D721Med (cell line): ENCODE results near the gene XRCC3.

Experiments used
- DNase-seq: peaks from one replicate; pipeline ENCODE4 v3.0.0; 2011; ENCODE audit warnings: low spot score; ENCODE audit not compliant: insufficient read length
- FAIRE-seq: peaks from 2 replicates; lab custom pipeline; 2011; peaks lifted over from hg19 to GRCh38; lab: Jason Lieb, UNC
- CTCF ChIP-seq: IDR thresholded peaks from 2 replicates; pipeline ENCODE4 v1.5.1; 2012; ENCODE audit warnings: mild to moderate bottlenecking, control low read depth; ENCODE audit not compliant: insufficient read depth; ENCODE audit errors: missing control alignments

XRCC3 gene

GRCh38 chr14:103738701-103739451 is 23.6 kb upstream of the XRCC3 start:
- DNase-seq (no peak), FAIRE-seq (no peak)
- TF ChIP-seq CTCF: no peak

- no peak for FAIRE-seq
Measured at GRCh38 chr14:103738166-103738565, 22.9 kb upstream of the XRCC3 start.

GRCh38 chr14:103737432-103738045 is 22.3 kb upstream of the XRCC3 start:
- FAIRE-seq: no peak
- TF ChIP-seq CTCF: no peak
- DNase-seq: no peak

More at GRCh38 chr14:103738166-103738565, 22.9 kb upstream of the XRCC3 start:
- no peak for DNase-seq
- TF ChIP-seq CTCF: no peak

- DNase-seq: peak; percentile 3
- TF ChIP-seq CTCF: no peak
- no peak for FAIRE-seq
Measured at GRCh38 chr14:103736546-103737431, 21.5 kb upstream of the XRCC3 start.

- no peak for TF ChIP-seq CTCF
- FAIRE-seq (no peak), DNase-seq (no peak)
Measured at GRCh38 chr14:103735815-103736545, 20.7 kb upstream of the XRCC3 start.

GRCh38 chr14:103735439-103735814 is 20.2 kb upstream of the XRCC3 start:
- DNase-seq (no peak), FAIRE-seq (no peak)
- TF ChIP-seq CTCF: no peak
